ENCODE data around the gene PITPNM2.
"Not testable (repeated sequence)": the region's sequence is repeated elsewhere in the genome, so short reads cannot be mapped to it uniquely, and the experiment has no call there.

DNA sequence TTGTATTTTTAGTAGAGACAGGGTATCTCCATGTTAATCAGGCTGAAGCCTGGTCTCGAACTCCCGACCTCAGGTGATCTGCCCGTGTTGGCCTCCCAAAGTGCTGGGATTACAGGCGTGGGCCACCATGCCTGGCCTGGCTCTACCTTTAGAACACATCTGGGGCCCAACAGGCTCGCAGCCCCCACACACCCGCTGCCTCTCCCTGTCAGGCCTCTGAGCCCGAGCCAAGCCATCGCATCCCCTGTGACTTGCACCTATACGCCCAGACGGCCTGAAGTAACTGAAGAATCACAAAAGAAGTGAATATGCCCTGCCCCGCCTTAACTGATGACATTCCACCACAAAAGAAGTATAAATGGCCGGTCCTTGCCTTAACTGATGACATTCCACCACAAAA is 46.8 kb downstream of the PITPNM2 start:
- TF ChIP-seq, protein P1, sequence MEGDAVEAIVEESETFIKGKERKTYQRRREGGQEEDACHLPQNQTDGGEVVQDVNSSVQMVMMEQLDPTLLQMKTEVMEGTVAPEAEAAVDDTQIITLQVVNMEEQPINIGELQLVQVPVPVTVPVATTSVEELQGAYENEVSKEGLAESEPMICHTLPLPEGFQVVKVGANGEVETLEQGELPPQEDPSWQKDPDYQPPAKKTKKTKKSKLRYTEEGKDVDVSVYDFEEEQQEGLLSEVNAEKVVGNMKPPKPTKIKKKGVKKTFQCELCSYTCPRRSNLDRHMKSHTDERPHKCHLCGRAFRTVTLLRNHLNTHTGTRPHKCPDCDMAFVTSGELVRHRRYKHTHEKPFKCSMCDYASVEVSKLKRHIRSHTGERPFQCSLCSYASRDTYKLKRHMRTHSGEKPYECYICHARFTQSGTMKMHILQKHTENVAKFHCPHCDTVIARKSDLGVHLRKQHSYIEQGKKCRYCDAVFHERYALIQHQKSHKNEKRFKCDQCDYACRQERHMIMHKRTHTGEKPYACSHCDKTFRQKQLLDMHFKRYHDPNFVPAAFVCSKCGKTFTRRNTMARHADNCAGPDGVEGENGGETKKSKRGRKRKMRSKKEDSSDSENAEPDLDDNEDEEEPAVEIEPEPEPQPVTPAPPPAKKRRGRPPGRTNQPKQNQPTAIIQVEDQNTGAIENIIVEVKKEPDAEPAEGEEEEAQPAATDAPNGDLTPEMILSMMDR (IDR thresholded peaks at IDR 0.05), result not testable (repeated sequence)
- not testable (repeated sequence) for TF ChIP-seq POLR2A (IDR thresholded peaks at IDR 0.05)
